Activated CD8-positive, alpha-beta memory T cell treated with anti-CD3 and anti-CD28 coated beads for 48 hours (primary cell): ENCODE data around the gene DHRSX.
"Not testable (repeated sequence)": the region's sequence is repeated elsewhere in the genome, so short reads cannot be mapped to it uniquely, and the experiment has no call there.

Experiments
- DNase-seq, 3 experiments: peaks; one replicate each; pipeline ENCODE4 v3.0.0-alpha.2; 2020; ENCODE audit warnings: low read depth in 2 of 3, low spot score in 2 of 3

Gene DHRSX

GRCh38 chrX:2427147-2427546 is 73.6 kb downstream of the DHRSX start:
- DNase-seq = no peak

DNA sequence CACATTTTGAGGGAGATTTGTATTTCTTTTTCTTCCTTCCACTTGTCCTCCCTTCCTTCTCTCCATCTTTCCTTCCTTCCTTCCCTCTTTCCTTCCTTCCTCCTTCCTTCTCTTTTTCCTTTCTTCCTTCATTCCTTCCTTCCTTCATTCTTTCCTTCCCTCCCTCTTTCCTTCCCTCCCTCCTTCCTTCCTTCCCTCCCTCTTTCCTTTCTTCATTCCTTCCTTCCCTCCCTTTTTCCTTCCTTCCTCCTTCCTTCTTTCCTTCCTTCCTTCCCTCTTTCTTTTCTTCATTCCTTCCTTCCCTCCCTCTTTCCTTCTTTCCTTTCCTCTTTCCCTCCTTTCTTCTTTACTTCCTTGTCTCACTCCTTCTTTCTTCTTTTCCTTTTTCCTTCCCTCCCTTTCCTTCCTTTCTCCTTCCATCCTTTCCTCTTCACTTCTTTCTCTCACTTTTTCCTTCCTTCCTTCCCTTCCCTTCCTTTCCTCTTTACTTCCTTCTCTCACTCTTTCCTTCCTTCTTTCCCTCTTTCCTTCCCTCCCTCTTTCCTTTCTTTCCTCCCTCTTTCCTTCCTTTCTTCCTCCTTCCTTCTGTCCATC is 74.4 kb downstream of the DHRSX start:
- DNase-seq = no peak

GRCh38 chrX:2425286-2426071 is 75.3 kb downstream of the DHRSX start:
- DNase-seq = no peak

GRCh38 chrX:2424317-2424716 is 76.5 kb downstream of the DHRSX start:
- DNase-seq = no peak

- no peak for DNase-seq
Measured at GRCh38 chrX:2423899-2424298, 76.9 kb downstream of the DHRSX start.

- DNase-seq = no peak
Measured at GRCh38 chrX:2423282-2423681, 77.5 kb downstream of the DHRSX start.

- DNase-seq = not testable (repeated sequence)
Measured at GRCh38 chrX:2419418-2419817, 81.4 kb downstream of the DHRSX start.

DNA sequence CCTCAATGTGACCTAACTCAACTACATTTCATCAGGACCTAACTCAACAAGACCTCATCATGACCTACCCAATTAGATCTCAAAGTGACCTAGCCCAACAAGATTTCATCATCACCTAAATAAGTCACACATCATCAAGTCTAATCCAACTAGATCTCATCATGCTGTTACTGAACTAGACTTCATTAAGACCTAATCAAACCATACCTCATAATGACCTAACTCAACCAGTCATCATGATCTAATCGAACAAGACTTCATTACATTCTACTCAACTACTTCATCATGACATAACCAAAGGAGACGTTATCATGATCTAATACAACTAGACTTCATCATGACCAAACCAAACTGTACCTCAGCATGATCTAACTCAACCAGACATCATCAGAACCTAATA is 82.8 kb downstream of the DHRSX start:
- no peak for DNase-seq

DNA sequence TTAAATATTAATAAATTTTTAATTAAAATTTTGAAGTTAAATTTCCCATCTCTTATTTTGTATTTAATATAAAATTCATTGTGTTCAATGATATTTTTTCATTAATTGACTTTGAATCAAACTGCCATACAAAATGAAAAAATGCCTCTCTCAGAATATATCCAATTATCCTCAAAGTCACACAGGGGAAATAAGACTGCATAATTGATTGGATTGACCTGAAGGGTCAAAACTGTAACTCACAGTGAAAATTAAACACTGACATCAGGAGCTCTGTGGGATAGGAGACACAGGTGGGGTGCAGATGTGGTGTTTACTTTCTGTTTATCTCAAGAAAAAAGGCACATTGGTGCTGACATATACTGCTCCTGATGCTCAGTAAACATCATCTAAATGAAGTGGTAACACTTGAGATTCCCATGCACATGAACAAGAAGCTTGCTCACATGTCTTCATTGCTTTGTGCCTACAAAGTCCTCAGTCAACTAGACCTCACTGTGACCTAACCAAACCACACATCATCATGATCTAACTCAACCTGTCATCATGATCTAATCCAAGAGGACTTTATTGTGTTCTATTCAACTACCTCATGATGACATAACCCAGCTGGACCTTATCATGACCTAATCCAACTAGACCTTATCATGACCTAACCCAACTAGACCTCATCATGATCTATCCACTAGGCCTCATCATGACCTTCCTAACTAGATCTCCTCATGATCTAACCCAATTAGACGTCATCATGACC is 83.7 kb downstream of the DHRSX start:
- DNase-seq = no peak

- DNase-seq = no peak
Measured at GRCh38 chrX:2414384-2414783, 86.4 kb downstream of the DHRSX start.

- DNase-seq = no peak
Measured at GRCh38 chrX:2413969-2414368, 86.8 kb downstream of the DHRSX start.

- no peak for DNase-seq
Measured at GRCh38 chrX:2412131-2412530, 88.6 kb downstream of the DHRSX start.

- no peak for DNase-seq
Measured at GRCh38 chrX:2410279-2411020, 90.3 kb downstream of the DHRSX start.

DNA sequence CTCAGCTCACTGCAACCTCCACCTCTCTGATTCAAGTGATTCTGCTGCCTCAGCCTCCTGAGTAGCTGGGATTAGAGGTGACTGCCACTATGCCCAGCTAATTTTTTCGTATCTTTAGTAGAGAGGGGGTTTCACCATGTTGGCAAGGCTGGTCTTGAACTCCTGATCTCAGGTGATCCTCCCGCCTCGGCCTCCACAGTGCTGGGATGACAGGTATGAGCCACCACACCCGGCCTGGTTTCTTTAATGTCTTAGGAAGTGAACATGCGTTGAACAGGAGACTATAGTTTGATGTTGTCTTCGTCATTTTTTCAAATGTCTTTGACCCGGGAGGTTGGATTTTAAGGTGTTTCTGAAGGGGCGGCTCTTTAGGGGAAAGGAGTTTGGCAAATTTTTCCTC is 91.0 kb downstream of the DHRSX start:
- no peak for DNase-seq

DNA sequence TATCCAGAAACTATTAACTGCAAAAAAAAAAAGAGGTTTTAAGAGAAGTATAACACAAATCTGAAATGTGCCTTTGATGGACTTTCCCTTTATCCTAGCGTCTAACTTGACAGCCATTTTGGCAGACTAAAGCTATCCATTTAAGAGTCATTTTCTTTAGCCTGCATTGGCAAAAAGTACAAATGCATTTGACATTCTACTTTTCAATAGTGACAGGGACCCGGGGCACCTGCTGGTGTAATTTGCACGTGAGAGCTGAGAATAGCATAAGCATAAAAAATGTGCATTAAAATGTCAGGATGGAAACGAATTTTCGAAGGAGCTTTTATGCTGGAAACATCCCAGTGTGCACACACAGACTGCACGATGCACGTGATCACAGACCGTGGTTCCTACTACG is 91.9 kb downstream of the DHRSX start:
- DNase-seq = no peak

- DNase-seq = no peak
Measured at GRCh38 chrX:2406891-2407518, 93.8 kb downstream of the DHRSX start.

DNA sequence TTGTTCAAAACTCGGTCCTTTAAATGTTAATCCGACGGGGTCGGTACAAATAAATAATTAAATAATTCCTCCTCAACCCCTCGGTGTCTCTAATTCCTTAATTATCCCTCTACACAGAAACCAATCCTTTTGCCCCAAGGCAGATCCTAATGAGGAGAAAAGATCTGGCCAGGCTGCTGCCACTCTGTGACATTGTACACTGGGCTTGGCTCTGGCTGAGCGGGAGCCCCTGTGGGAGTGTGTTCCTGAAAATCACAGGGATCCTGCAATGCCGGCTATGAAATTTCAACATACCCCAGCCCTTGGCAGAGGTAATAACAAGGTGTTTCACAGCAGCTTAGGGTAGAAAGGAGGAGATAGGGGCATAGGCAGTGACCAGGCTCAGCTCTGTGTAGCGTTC is 96.0 kb downstream of the DHRSX start:
- DNase-seq = no peak

GRCh38 chrX:2402361-2402690 is 98.5 kb downstream of the DHRSX start:
- no peak for DNase-seq

- DNase-seq = no peak
Measured at GRCh38 chrX:2401590-2402360, 99.0 kb downstream of the DHRSX start.

DNA sequence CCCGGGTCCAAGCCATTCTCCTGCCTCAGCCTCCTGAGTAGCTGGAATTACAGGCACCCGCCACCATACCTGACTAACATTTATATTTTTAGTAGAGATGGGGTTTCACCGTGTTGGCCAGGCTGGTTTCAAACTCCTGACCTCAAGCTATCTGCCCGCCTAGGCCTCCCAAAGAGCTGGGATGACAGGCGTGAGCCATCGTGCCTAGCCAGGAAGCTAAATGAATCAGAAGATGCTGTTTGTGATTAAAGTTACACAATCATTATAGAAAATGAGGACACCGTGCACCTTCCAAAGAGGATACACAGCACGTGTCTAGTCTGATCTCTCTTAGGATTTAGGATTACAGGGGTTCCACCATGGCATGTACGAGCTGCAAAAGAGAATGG is 99.6 kb downstream of the DHRSX start:
- no peak for DNase-seq
